Suprapubic skin (tissue), 4 donors: ENCODE results near the gene RAB6B.

Experiments used
- EP300 ChIP-seq: sonication (generic); formaldehyde crosslinking; IDR thresholded peaks from one replicate; pipeline ENCODE4 v1.6.1; 2017; ENCODE audit warnings: antibody characterized with exemption
- POLR2A ChIP-seq, 2 donors: fragments of 450-650 bp; IDR thresholded peaks; one replicate each; pipeline ENCODE4 v1.6.1; 2017; ENCODE audit warnings: antibody characterized with exemption in 2 of 2, mild to moderate bottlenecking in 2 of 2, moderate library complexity in 2 of 2
- POLR2AphosphoS5 ChIP-seq, 3 donors: sonication (generic); formaldehyde crosslinking; IDR thresholded peaks; one replicate each; pipeline ENCODE4 v1.6.1; 2017; ENCODE audit warnings: antibody characterized with exemption in 3 of 3
- TF ChIP-seq, protein P1 (sequence below), 2 donors: fragments of 200-600 bp in 1 of 2; fragments of 450-650 bp in 1 of 2; sonication (generic) in 1 of 2; IDR thresholded peaks; one replicate each; pipeline ENCODE4 v1.5.1; 2016 to 2019; ENCODE audit warnings: antibody characterized with exemption in 2 of 2, mild to moderate bottlenecking in 1 of 2, moderate library complexity in 1 of 2

DNA sequence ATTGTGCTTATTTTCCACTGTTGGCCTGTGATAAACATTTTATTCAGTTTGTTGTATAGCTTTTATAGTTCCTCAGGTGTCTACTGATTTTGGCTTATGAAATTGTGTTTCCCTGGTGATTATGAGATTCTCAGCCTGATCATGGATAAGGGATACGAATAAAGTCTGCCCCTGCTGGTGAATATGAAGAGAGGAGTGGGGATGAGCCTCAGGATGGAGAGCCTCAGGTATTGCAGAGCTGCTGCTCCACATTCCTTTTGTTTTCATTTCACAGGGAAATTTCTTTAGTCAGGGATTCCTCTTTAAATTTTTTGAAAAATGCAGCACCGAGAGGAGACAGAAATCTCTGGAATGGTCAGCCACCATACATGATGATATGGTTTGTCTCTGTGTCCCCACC, 14.7 kb upstream of the RAB6B start:
- TF ChIP-seq, protein P1, sequence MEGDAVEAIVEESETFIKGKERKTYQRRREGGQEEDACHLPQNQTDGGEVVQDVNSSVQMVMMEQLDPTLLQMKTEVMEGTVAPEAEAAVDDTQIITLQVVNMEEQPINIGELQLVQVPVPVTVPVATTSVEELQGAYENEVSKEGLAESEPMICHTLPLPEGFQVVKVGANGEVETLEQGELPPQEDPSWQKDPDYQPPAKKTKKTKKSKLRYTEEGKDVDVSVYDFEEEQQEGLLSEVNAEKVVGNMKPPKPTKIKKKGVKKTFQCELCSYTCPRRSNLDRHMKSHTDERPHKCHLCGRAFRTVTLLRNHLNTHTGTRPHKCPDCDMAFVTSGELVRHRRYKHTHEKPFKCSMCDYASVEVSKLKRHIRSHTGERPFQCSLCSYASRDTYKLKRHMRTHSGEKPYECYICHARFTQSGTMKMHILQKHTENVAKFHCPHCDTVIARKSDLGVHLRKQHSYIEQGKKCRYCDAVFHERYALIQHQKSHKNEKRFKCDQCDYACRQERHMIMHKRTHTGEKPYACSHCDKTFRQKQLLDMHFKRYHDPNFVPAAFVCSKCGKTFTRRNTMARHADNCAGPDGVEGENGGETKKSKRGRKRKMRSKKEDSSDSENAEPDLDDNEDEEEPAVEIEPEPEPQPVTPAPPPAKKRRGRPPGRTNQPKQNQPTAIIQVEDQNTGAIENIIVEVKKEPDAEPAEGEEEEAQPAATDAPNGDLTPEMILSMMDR (IDR thresholded peaks at IDR 0.05) = no peak
- TF ChIP-seq POLR2AphosphoS5 (IDR thresholded peaks at IDR 0.05) = no peak
- TF ChIP-seq EP300 = no peak
- no peak for TF ChIP-seq POLR2A (IDR thresholded peaks at IDR 0.05)
